ENCODE results near the gene USH2A.

DNA sequence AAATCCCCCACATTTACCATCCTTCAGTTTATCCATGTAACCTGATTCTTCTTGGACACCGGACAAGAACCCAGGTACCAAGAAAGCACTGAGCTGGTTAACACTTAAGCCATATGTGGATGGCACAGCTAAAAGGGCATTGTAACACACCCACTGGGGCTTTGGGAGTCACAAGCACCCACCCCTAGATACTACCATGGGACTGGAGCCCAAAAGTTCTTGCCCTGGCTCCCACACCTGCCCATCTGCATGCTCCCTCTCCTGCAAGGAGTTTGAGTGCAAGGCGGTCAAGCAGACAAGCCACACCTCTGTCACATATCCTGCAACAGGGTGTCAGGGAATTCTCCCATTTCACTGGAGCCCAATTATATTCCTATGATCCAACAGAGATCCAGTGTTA, 270.1 kb downstream of the USH2A start:
- no peak for TF ChIP-seq CTCF (IDR thresholded peaks at IDR 0.05)
- no peak for TF ChIP-seq POLR2A (IDR thresholded peaks at IDR 0.05)

Data from gastroesophageal sphincter (tissue), 3 donors.